Measurements from ENCODE around the gene KATNB1. TPM values are rescaled to one million over a fixed set of nuclear protein-coding genes. Genes with fewer than 3 reads are reported as not detected.

Gene KATNB1
- total and polyA plus RNA-seq, 4 donors = 7.0 to 16.2 (median 12.8) TPM

- ATAC-seq (ENCODE audit: low FRiP score) (no peak), DNase-seq (no peak)
- Histone ChIP-seq H3K27ac (ENCODE audit: low read depth in 1 of 2, low read length in 2 of 2) (no peak overlapping the region), H3K27me3 (ENCODE audit: control insufficient read depth in 1 of 2, insufficient read depth in 2 of 2, low read length in 1 of 2) (no peaks in the 10 kb centered on the region), H3K9me3 (ENCODE audit: control insufficient read depth, low read length) (no peaks in the 10 kb centered on the region), H3K36me3 (ENCODE audit: control insufficient read depth in 1 of 2, insufficient read depth in 2 of 2, low read length in 1 of 2) (no peaks in the 10 kb centered on the region), H3K4me1 (ENCODE audit: control insufficient read depth in 1 of 2, insufficient read depth in 2 of 2, low read length in 2 of 2) (no peaks in the 10 kb centered on the region), H3K4me3 (ENCODE audit: low read length in 2 of 2) (no peak overlapping the region)
- WGBS, 2 donors = 92 to 98% methylated on average over 6 of the region's 6 CpGs
- intact Hi-C loops (cut with DNase I) = no loop called here
Measured at GRCh38 chr16:57747996-57748395, 12.4 kb downstream of the KATNB1 start.

- H3K36me3 ChIP-seq (ENCODE audit: control insufficient read depth in 1 of 2, insufficient read depth in 2 of 2, low read length in 1 of 2) = no peaks in the 10 kb centered on the region
- H3K4me1 ChIP-seq (ENCODE audit: control insufficient read depth in 1 of 2, insufficient read depth in 2 of 2, low read length in 2 of 2) = no peaks in the 10 kb centered on the region
- intact Hi-C loops (cut with DNase I) = no loop called here
- H3K27ac ChIP-seq (ENCODE audit: low read depth in 1 of 2, low read length in 2 of 2) = no peak overlapping the region
- no peaks in the 10 kb centered on the region for H3K9me3 ChIP-seq (ENCODE audit: control insufficient read depth, low read length)
- 85 to 86% methylated on average over 11 of the region's 11 CpGs for WGBS, 2 donors
- ATAC-seq (ENCODE audit: low FRiP score) (no peak), DNase-seq (no peak)
- no peaks in the 10 kb centered on the region for H3K27me3 ChIP-seq (ENCODE audit: control insufficient read depth in 1 of 2, insufficient read depth in 2 of 2, low read length in 1 of 2)
- no peak overlapping the region for H3K4me3 ChIP-seq (ENCODE audit: low read length in 2 of 2)
Measured at GRCh38 chr16:57748596-57748995, 13.0 kb downstream of the KATNB1 start.

- intact Hi-C loops (cut with DNase I) = no loop called here
- no peak overlapping the region for H3K27ac ChIP-seq (ENCODE audit: low read depth in 1 of 2, low read length in 2 of 2)
- no peaks in the 10 kb centered on the region for H3K9me3 ChIP-seq (ENCODE audit: control insufficient read depth, low read length)
- H3K4me1 ChIP-seq (ENCODE audit: control insufficient read depth in 1 of 2, insufficient read depth in 2 of 2, low read length in 2 of 2) = no peaks in the 10 kb centered on the region
- ATAC-seq (ENCODE audit: low FRiP score) (no peak), DNase-seq (peak in 1 of 2 donors; percentile 11)
- no peaks in the 10 kb centered on the region for H3K36me3 ChIP-seq (ENCODE audit: control insufficient read depth in 1 of 2, insufficient read depth in 2 of 2, low read length in 1 of 2)
- H3K4me3 ChIP-seq (ENCODE audit: low read length in 2 of 2) = no peak overlapping the region
- 90 to 97% methylated on average over 3 of the region's 3 CpGs for WGBS, 2 donors
- H3K27me3 ChIP-seq (ENCODE audit: control insufficient read depth in 1 of 2, insufficient read depth in 2 of 2, low read length in 1 of 2) = no peaks in the 10 kb centered on the region
Measured at GRCh38 chr16:57749101-57749692, 13.6 kb downstream of the KATNB1 start.

- H3K4me1 ChIP-seq (ENCODE audit: control insufficient read depth in 1 of 2, insufficient read depth in 2 of 2, low read length in 2 of 2) = no peaks in the 10 kb centered on the region
- ATAC-seq (ENCODE audit: low FRiP score) = no peak
- 89 to 93% methylated on average over 5 of the region's 5 CpGs for WGBS, 2 donors
- no peak overlapping the region for H3K27ac ChIP-seq (ENCODE audit: low read depth in 1 of 2, low read length in 2 of 2)
- H3K4me3 ChIP-seq (ENCODE audit: low read length in 2 of 2) = no peak overlapping the region
- intact Hi-C loops (cut with DNase I) = no loop called here
- no peaks in the 10 kb centered on the region for H3K27me3 ChIP-seq (ENCODE audit: control insufficient read depth in 1 of 2, insufficient read depth in 2 of 2, low read length in 1 of 2)
- peak in 1 of 2 donors; percentile 29 for DNase-seq
- H3K9me3 ChIP-seq (ENCODE audit: control insufficient read depth, low read length) = no peaks in the 10 kb centered on the region
- H3K36me3 ChIP-seq (ENCODE audit: control insufficient read depth in 1 of 2, insufficient read depth in 2 of 2, low read length in 1 of 2) = no peaks in the 10 kb centered on the region
Measured at GRCh38 chr16:57749856-57750452, 14.4 kb downstream of the KATNB1 start.

GRCh38 chr16:57750796-57751538, 15.4 kb downstream of the KATNB1 start:
- ATAC-seq (ENCODE audit: low FRiP score) (no peak), DNase-seq (no peak)
- no peak overlapping the region for H3K27ac ChIP-seq (ENCODE audit: low read depth in 1 of 2, low read length in 2 of 2)
- H3K4me3 ChIP-seq (ENCODE audit: low read length in 2 of 2) = no peak overlapping the region
- no peaks in the 10 kb centered on the region for H3K4me1 ChIP-seq (ENCODE audit: control insufficient read depth in 1 of 2, insufficient read depth in 2 of 2, low read length in 2 of 2)
- H3K36me3 ChIP-seq (ENCODE audit: control insufficient read depth in 1 of 2, insufficient read depth in 2 of 2, low read length in 1 of 2) = no peaks in the 10 kb centered on the region
- 90% methylated on average over 24 of the region's 24 CpGs for WGBS, 2 donors
- no peaks in the 10 kb centered on the region for H3K27me3 ChIP-seq (ENCODE audit: control insufficient read depth in 1 of 2, insufficient read depth in 2 of 2, low read length in 1 of 2)
- intact Hi-C loops (cut with DNase I) = no loop called here
- H3K9me3 ChIP-seq (ENCODE audit: control insufficient read depth, low read length) = no peaks in the 10 kb centered on the region

- WGBS, 2 donors = 88 to 89% methylated on average over 26 of the region's 26 CpGs
- Histone ChIP-seq H3K4me3 (ENCODE audit: low read length in 2 of 2) (no peak overlapping the region), H3K36me3 (ENCODE audit: control insufficient read depth in 1 of 2, insufficient read depth in 2 of 2, low read length in 1 of 2) (no peaks in the 10 kb centered on the region), H3K9me3 (ENCODE audit: control insufficient read depth, low read length) (no peaks in the 10 kb centered on the region), H3K4me1 (ENCODE audit: control insufficient read depth in 1 of 2, insufficient read depth in 2 of 2, low read length in 2 of 2) (no peaks in the 10 kb centered on the region), H3K27ac (ENCODE audit: low read depth in 1 of 2, low read length in 2 of 2) (no peak overlapping the region), H3K27me3 (ENCODE audit: control insufficient read depth in 1 of 2, insufficient read depth in 2 of 2, low read length in 1 of 2) (no peaks in the 10 kb centered on the region)
- DNase-seq = peak in 1 of 2 donors; percentile 34
- ATAC-seq (ENCODE audit: low FRiP score) = no peak
- intact Hi-C loops (cut with DNase I) = no loop called here
Measured at GRCh38 chr16:57751539-57752202, 16.1 kb downstream of the KATNB1 start.

- H3K36me3 ChIP-seq (ENCODE audit: control insufficient read depth in 1 of 2, insufficient read depth in 2 of 2, low read length in 1 of 2) = no peaks in the 10 kb centered on the region
- intact Hi-C loops (cut with DNase I) = no loop called here
- 83 to 87% methylated on average over 6 of the region's 6 CpGs for WGBS, 2 donors
- H3K27ac ChIP-seq (ENCODE audit: low read depth in 1 of 2, low read length in 2 of 2) = no peak overlapping the region
- DNase-seq = peak; percentile 40 to 68
- no peak for ATAC-seq (ENCODE audit: low FRiP score)
- no peaks in the 10 kb centered on the region for H3K4me1 ChIP-seq (ENCODE audit: control insufficient read depth in 1 of 2, insufficient read depth in 2 of 2, low read length in 2 of 2)
- no peak overlapping the region for H3K4me3 ChIP-seq (ENCODE audit: low read length in 2 of 2)
- H3K27me3 ChIP-seq (ENCODE audit: control insufficient read depth in 1 of 2, insufficient read depth in 2 of 2, low read length in 1 of 2) = no peaks in the 10 kb centered on the region
- no peaks in the 10 kb centered on the region for H3K9me3 ChIP-seq (ENCODE audit: control insufficient read depth, low read length)
Measured at GRCh38 chr16:57752203-57752580, 16.6 kb downstream of the KATNB1 start.

GRCh38 chr16:57752581-57753447, 17.2 kb downstream of the KATNB1 start:
- Histone ChIP-seq H3K27me3 (ENCODE audit: control insufficient read depth in 1 of 2, insufficient read depth in 2 of 2, low read length in 1 of 2) (no peaks in the 10 kb centered on the region), H3K9me3 (ENCODE audit: control insufficient read depth, low read length) (no peaks in the 10 kb centered on the region), H3K27ac (ENCODE audit: low read depth in 1 of 2, low read length in 2 of 2) (no peak overlapping the region), H3K36me3 (ENCODE audit: control insufficient read depth in 1 of 2, insufficient read depth in 2 of 2, low read length in 1 of 2) (no peaks in the 10 kb centered on the region), H3K4me3 (ENCODE audit: low read length in 2 of 2) (no peak overlapping the region), H3K4me1 (ENCODE audit: control insufficient read depth in 1 of 2, insufficient read depth in 2 of 2, low read length in 2 of 2) (no peaks in the 10 kb centered on the region)
- DNase-seq (peak; percentile 44 to 68), ATAC-seq (ENCODE audit: low FRiP score) (no peak)
- intact Hi-C loops (cut with DNase I) = no loop called here
- WGBS, 2 donors = 87 to 89% methylated on average over 42 to 44 of the region's 44 CpGs

Measured in aorta (tissue), 5 donors.